ENCODE measurements around the gene TP53TG5. TPM values are rescaled to one million over a fixed set of nuclear protein-coding genes. Genes with fewer than 3 reads are reported as not detected.

TP53TG5 gene
- polyA plus RNA-seq (2012; ENCODE audit: missing spikeins): 0.28 TPM

GRCh38 chr20:45378191-45378590 is at the start of gene TP53TG5:
TSS of gene TP53TG5 (minus strand) at chr20:45378325. CDS start at chr20:45378236, 89 bp downstream.
- TF ChIP-seq TAF1 (IDR thresholded peaks at IDR 0.05; ENCODE audit: borderline replicate concordance, low read depth, low read length): no peak
- no peak for TF ChIP-seq POLR2A (IDR thresholded peaks at IDR 0.05; ENCODE audit: low read depth, low read length)
- no peak for TF ChIP-seq POLR2AphosphoS5 (IDR thresholded peaks at IDR 0.05; ENCODE audit: low read depth, low read length)
- FAIRE-seq (no peak), DNase-seq (ENCODE audit: insufficient read length) (no peak)

DNA sequence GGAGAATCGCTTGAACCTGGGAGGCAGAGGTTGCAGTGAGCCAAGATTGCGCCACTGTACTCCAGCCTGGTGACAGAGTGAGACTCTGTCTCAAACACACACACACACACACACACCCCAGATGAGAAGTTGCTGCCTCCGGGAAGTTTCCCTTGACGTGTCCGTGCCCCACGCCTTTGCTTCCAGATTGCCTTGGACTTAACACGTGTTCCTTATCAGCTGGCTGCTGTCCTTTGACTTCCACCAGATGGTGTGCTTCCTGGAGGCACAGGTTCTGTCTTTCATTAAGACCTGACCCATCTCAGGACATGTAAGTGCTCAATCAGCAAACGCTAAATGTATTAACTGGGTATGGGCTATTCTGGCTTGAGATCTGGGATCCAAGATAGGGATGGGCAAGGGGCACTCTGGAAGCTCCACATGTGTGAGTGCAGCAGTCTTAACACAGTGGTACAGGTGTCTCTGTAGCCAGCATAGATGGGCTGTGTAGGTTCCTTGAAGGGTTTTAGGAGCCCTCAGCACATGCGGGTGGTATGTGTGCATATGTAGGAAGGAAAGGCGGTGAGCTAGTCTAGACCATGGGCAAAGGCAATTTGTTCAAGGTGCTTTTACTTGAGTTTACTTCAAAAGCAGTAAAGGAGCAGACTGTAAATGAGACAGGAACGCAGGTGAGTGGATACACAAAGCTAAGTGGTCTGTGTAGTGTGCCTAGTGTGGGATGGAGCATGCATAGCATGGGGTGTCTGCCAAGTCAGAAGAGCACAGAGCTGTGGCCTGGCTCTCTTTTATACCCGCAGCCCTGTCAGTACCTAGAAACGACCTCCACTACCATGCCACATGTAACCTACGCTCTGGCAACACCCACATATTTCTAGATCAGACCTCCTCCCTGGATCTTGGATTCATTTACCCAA is 49.4 kb upstream of the TP53TG5 start:
- FAIRE-seq: no peak
- TF ChIP-seq TAF1 (IDR thresholded peaks at IDR 0.05; ENCODE audit: borderline replicate concordance, low read depth, low read length) (no peak), POLR2A (IDR thresholded peaks at IDR 0.05; ENCODE audit: low read depth, low read length) (no peak), POLR2AphosphoS5 (IDR thresholded peaks at IDR 0.05; ENCODE audit: low read depth, low read length) (no peak)
- DNase-seq (ENCODE audit: insufficient read length): no peak

DNA sequence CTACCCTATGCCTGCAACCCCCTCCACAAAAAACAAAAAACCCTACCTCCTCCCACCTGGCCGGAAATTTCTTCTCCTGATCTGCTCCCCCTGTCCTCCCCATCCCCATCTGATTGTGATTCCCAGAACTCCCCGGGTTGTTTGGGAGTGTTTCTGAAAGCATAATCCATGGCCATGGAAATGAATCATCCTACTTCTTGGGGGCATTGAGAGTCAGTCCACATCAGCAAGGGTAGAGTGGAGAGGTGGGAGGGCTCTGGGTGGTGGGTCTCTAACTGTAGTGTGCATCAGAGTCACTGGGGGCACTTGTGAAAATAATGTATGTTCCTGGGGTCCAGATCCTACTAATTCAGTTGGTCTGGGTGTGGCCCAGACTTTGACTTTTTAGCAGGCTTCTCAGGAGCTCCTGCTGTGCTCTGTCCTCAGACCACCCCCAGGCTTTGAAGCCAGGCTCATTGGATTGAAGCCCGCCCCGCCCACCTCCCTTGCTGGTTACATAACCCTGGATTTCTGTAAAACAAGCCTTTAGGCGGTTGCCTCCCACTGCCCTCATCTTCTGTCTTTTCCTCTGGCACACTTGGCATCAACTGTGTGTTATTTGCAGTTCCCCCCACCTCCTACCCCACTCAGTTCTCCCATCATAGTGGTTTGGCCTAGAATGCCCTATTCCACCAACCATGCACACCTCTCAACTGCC is 48.3 kb upstream of the TP53TG5 start:
- TF ChIP-seq POLR2AphosphoS5 (IDR thresholded peaks at IDR 0.05; ENCODE audit: low read depth, low read length) (no peak; the same call in 1 of the 2 replicates), POLR2A (IDR thresholded peaks at IDR 0.05; ENCODE audit: low read depth, low read length) (no peak)
- no peak for FAIRE-seq
- DNase-seq (ENCODE audit: insufficient read length): no peak

- DNase-seq (ENCODE audit: insufficient read length) (no peak), FAIRE-seq (no peak)
- no peak for TF ChIP-seq TAF1 (IDR thresholded peaks at IDR 0.05; ENCODE audit: borderline replicate concordance, low read depth, low read length)
These were observed 47.4 kb upstream of the TP53TG5 start for GRCh38 chr20:45425561-45425960.

- TF ChIP-seq TAF1 (IDR thresholded peaks at IDR 0.05; ENCODE audit: borderline replicate concordance, low read depth, low read length) (no peak), POLR2A (IDR thresholded peaks at IDR 0.05; ENCODE audit: low read depth, low read length) (no peak), POLR2AphosphoS5 (IDR thresholded peaks at IDR 0.05; ENCODE audit: low read depth, low read length) (no peak)
- DNase-seq (ENCODE audit: insufficient read length) (no peak), FAIRE-seq (no peak)
These were observed 45.6 kb upstream of the TP53TG5 start for GRCh38 chr20:45423700-45424099.

DNA sequence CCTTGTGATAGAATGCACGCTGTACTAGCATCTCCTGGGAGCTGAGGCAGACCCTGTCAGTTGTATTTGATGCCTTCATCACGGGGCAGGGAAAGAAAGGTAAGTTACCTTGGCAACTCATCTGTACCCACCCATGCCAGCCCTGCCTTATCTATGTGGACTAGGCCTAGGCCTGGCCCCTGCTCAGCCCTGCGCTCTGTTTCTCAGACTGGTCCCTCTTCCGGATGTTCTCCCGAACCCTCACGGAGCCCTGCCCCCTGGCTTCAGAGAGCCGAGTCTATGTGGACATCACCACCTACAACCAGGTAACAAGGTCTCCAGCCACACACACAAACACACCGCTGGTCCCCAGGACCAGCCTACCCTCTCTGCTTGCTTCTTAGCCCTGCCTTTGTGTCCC is 42.0 kb upstream of the TP53TG5 start:
- FAIRE-seq (no peak), DNase-seq (ENCODE audit: insufficient read length) (no peak)
- TF ChIP-seq POLR2A (IDR thresholded peaks at IDR 0.05; ENCODE audit: low read depth, low read length) (no peak), POLR2AphosphoS5 (IDR thresholded peaks at IDR 0.05; ENCODE audit: low read depth, low read length) (no peak), TAF1 (IDR thresholded peaks at IDR 0.05; ENCODE audit: borderline replicate concordance, low read depth, low read length) (no peak)

- DNase-seq (ENCODE audit: insufficient read length) (peak; percentile 16), FAIRE-seq (no peak)
- no peak for TF ChIP-seq TAF1 (IDR thresholded peaks at IDR 0.05; ENCODE audit: borderline replicate concordance, low read depth, low read length)
- TF ChIP-seq POLR2AphosphoS5 (IDR thresholded peaks at IDR 0.05; ENCODE audit: low read depth, low read length): no peak
These were observed 41.3 kb upstream of the TP53TG5 start for GRCh38 chr20:45419188-45420091.

DNA sequence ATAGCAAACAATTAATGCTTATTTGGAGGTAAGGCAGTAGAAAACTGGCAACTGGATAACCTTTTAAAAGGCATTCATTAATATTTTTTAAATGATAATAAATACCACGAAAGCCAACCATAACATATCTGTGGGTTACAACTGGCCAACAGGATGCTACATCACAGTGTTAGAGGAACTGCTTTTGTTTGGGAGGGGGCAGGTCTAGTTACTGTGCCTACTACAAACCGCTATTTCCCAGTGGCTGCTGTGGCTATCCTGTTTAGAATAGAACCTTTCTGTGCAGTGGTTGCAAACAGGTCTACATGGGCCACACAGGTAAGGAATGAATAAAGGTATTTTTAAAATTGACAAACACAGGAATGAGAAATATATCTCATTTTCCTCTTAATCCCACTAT is 38.8 kb upstream of the TP53TG5 start:
- no peak for TF ChIP-seq TAF1 (IDR thresholded peaks at IDR 0.05; ENCODE audit: borderline replicate concordance, low read depth, low read length)
- FAIRE-seq (no peak), DNase-seq (ENCODE audit: insufficient read length) (no peak)

- FAIRE-seq: peak; percentile 92
- DNase-seq (ENCODE audit: insufficient read length): peak; percentile 71
- TF ChIP-seq TAF1 (IDR thresholded peaks at IDR 0.05; ENCODE audit: borderline replicate concordance, low read depth, low read length) (peak; percentile 82), POLR2A (IDR thresholded peaks at IDR 0.05; ENCODE audit: low read depth, low read length) (peak; percentile 97), POLR2AphosphoS5 (IDR thresholded peaks at IDR 0.05; ENCODE audit: low read depth, low read length) (peak; percentile 86)
These were observed 37.9 kb upstream of the TP53TG5 start, which contains the start of gene PIGT for GRCh38 chr20:45415822-45416637. TSS of gene PIGT (plus strand) at chr20:45416141. CDS start at chr20:45416157, 16 bp downstream.

- TF ChIP-seq POLR2A (IDR thresholded peaks at IDR 0.05; ENCODE audit: low read depth, low read length) (no peak), TAF1 (IDR thresholded peaks at IDR 0.05; ENCODE audit: borderline replicate concordance, low read depth, low read length) (no peak), POLR2AphosphoS5 (IDR thresholded peaks at IDR 0.05; ENCODE audit: low read depth, low read length) (no peak)
- DNase-seq (ENCODE audit: insufficient read length) (no peak), FAIRE-seq (no peak)
These were observed 35.4 kb upstream of the TP53TG5 start for GRCh38 chr20:45413479-45413878.
